Measurements from ENCODE around the gene ODR4.

DNA sequence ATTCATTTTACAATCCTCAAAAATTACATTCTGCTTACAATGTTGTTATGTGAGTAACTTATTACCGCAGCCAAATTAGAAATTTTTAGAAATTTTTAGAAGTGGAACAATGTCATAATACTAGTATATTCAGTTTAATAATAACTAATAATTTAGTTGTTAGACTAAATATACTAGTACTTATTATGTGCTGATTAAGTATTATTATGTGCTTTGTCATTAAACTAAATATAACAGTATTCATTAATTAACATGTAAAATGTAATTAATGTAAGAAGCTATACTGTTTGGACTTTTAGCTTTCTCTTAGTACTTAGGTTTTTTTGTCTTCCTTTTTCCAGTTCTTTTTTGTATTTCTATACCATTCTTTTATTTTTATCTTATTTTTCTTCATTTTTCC is 15.3 kb downstream of the ODR4 start:
- TF ChIP-seq, protein P1, sequence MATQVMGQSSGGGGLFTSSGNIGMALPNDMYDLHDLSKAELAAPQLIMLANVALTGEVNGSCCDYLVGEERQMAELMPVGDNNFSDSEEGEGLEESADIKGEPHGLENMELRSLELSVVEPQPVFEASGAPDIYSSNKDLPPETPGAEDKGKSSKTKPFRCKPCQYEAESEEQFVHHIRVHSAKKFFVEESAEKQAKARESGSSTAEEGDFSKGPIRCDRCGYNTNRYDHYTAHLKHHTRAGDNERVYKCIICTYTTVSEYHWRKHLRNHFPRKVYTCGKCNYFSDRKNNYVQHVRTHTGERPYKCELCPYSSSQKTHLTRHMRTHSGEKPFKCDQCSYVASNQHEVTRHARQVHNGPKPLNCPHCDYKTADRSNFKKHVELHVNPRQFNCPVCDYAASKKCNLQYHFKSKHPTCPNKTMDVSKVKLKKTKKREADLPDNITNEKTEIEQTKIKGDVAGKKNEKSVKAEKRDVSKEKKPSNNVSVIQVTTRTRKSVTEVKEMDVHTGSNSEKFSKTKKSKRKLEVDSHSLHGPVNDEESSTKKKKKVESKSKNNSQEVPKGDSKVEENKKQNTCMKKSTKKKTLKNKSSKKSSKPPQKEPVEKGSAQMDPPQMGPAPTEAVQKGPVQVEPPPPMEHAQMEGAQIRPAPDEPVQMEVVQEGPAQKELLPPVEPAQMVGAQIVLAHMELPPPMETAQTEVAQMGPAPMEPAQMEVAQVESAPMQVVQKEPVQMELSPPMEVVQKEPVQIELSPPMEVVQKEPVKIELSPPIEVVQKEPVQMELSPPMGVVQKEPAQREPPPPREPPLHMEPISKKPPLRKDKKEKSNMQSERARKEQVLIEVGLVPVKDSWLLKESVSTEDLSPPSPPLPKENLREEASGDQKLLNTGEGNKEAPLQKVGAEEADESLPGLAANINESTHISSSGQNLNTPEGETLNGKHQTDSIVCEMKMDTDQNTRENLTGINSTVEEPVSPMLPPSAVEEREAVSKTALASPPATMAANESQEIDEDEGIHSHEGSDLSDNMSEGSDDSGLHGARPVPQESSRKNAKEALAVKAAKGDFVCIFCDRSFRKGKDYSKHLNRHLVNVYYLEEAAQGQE (IDR thresholded peaks at IDR 0.05; ENCODE audit: low read depth, low read length), result no peak
- TF ChIP-seq, protein P2, sequence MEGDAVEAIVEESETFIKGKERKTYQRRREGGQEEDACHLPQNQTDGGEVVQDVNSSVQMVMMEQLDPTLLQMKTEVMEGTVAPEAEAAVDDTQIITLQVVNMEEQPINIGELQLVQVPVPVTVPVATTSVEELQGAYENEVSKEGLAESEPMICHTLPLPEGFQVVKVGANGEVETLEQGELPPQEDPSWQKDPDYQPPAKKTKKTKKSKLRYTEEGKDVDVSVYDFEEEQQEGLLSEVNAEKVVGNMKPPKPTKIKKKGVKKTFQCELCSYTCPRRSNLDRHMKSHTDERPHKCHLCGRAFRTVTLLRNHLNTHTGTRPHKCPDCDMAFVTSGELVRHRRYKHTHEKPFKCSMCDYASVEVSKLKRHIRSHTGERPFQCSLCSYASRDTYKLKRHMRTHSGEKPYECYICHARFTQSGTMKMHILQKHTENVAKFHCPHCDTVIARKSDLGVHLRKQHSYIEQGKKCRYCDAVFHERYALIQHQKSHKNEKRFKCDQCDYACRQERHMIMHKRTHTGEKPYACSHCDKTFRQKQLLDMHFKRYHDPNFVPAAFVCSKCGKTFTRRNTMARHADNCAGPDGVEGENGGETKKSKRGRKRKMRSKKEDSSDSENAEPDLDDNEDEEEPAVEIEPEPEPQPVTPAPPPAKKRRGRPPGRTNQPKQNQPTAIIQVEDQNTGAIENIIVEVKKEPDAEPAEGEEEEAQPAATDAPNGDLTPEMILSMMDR (IDR thresholded peaks at IDR 0.05), result no peak
- TF ChIP-seq POLR2AphosphoS5 (IDR thresholded peaks at IDR 0.05; ENCODE audit: low read depth, low read length) (no peak), TAF1 (IDR thresholded peaks at IDR 0.05; ENCODE audit: borderline replicate concordance, low read depth, low read length) (no peak), TCF12 (IDR thresholded peaks at IDR 0.05) (no peak)

Data from SK-N-SH (cell line).